GM12864 (cell line): Measurements from ENCODE around the gene MMP14.

ENCODE experiments used
- DNase-seq: peaks from one replicate; pipeline ENCODE4 v3.0.0-alpha.2; 2011; ENCODE audit warnings: low read depth
- H3K4me3 ChIP-seq: 2 replicates; pipeline ENCODE4 v1.5.1; 2011; ENCODE audit warnings: mild to moderate bottlenecking, low read depth, low read length, control low read depth
- CTCF ChIP-seq: IDR thresholded peaks from 2 replicates; pipeline ENCODE4 v1.5.1; 2011; ENCODE audit warnings: low read depth, mild to moderate bottlenecking, moderate library complexity, low read length, control low read depth, inconsistent platforms; ENCODE audit errors: missing control alignments

MMP14 gene

GRCh38 chr14:22896760-22897159 lies 60.4 kb downstream of the MMP14 start:
- no peak for TF ChIP-seq CTCF
- DNase-seq: no peak
- H3K4me3 ChIP-seq: no peak overlapping the region

GRCh38 chr14:22897357-22897756 lies 61.0 kb downstream of the MMP14 start:
- no peak overlapping the region for H3K4me3 ChIP-seq
- no peak for DNase-seq
- no peak for TF ChIP-seq CTCF
